ENCODE data around the gene CCDC92. TPM values are rescaled to one million over a fixed set of nuclear protein-coding genes. Genes with fewer than 3 reads are reported as not detected.

The CCDC92 gene
- polyA plus RNA-seq, 3 donors: 4.4 to 11.6 (median 5.5) TPM

GRCh38 chr12:123938679-123939480 is 33.8 kb downstream of the CCDC92 start:
- no peak for DNase-seq
- no peak overlapping the region for H3K4me3 ChIP-seq (replicated peaks in 1 of 3; ENCODE audit: low read depth in 2 of 3, low read length in 3 of 3)
- peaks cover 27 to 30% of the 10 kb centered on the region in 2 donors for H3K4me1 ChIP-seq (ENCODE audit: control insufficient read depth in 1 of 2, insufficient read depth in 2 of 2, low read length in 2 of 2)
- intact Hi-C loops (cut with micrococcal nuclease): no loop called here
- no peak overlapping the region for H3K27ac ChIP-seq (ENCODE audit: low read depth in 1 of 2, low read length in 2 of 2)
- whole genome bisulfite sequencing (ENCODE audit: insufficient coverage): 89% methylated on average over 15 of the region's 16 CpGs
- Mint-ChIP-seq H3K27me3 (ENCODE audit: low read depth in 3 of 3) (peaks cover 0 to 6% (median 1%) of the 10 kb centered on the region in 3 donors), H3K36me3 (peaks cover 20 to 24% of the 10 kb centered on the region in 2 donors), H3K4me1 (peaks cover 42% of the 10 kb centered on the region), H3K9me3 (peaks cover 10 to 28% (median 21%) of the 10 kb centered on the region in 7 donors), H3K4me3 (peak overlapping the region in 1 of 2 donors; percentile 88), H3K27ac (peak overlapping the region in 2 of 7 donors; percentile 2 to 73)
- H3K9ac ChIP-seq (ENCODE audit: insufficient read depth, low read length, poor library complexity, severe bottlenecking): peak overlapping the region; percentile 21
- no peaks in the 10 kb centered on the region for H3K27me3 ChIP-seq (ENCODE audit: control insufficient read depth in 2 of 2, insufficient read depth in 2 of 2, low read length in 2 of 2)
- H4K20me1 ChIP-seq (ENCODE audit: insufficient read depth, low read length): no peaks in the 10 kb centered on the region
- no peak overlapping the region for H3K4me2 ChIP-seq (replicated peaks; ENCODE audit: extremely low read depth, low read length, poor library complexity, severe bottlenecking)
- no peak for TF ChIP-seq CTCF (IDR thresholded peaks at IDR 0.05)
- peaks cover 20 to 29% of the 10 kb centered on the region in 2 donors for H3K9me3 ChIP-seq (replicated peaks in 1 of 2; ENCODE audit: control insufficient read depth in 1 of 2, insufficient read depth in 1 of 2, low read length in 2 of 2)
- peaks cover 0 to 11% of the 10 kb centered on the region in 2 donors for H3K36me3 ChIP-seq (replicated peaks in 1 of 2; ENCODE audit: control insufficient read depth in 1 of 2, insufficient read depth in 2 of 2, low read length in 2 of 2)
- H2AFZ ChIP-seq (ENCODE audit: insufficient read depth, low read depth, low read length, poor library complexity, severe bottlenecking): no peak overlapping the region
- no peaks in the 10 kb centered on the region for H3K79me2 ChIP-seq (ENCODE audit: insufficient read depth, low read length)

- 9% methylated on average over 9 of the region's 16 CpGs for WGBS (ENCODE audit: insufficient coverage)
- Histone ChIP-seq H3K27ac (ENCODE audit: low read depth in 1 of 2, low read length in 2 of 2) (no peak overlapping the region), H3K9me3 (replicated peaks in 1 of 2; ENCODE audit: control insufficient read depth in 1 of 2, insufficient read depth in 1 of 2, low read length in 2 of 2) (peaks cover 14 to 20% of the 10 kb centered on the region in 2 donors), H3K4me3 (replicated peaks in 1 of 3; ENCODE audit: low read depth in 2 of 3, low read length in 3 of 3) (peak overlapping the region in 1 of 3 experiments; percentile 49), H3K4me2 (replicated peaks; ENCODE audit: extremely low read depth, low read length, poor library complexity, severe bottlenecking) (peak overlapping the region; percentile 33), H4K20me1 (ENCODE audit: insufficient read depth, low read length) (no peaks in the 10 kb centered on the region), H3K27me3 (ENCODE audit: control insufficient read depth in 2 of 2, insufficient read depth in 2 of 2, low read length in 2 of 2) (no peaks in the 10 kb centered on the region), H3K79me2 (ENCODE audit: insufficient read depth, low read length) (no peaks in the 10 kb centered on the region), H3K4me1 (ENCODE audit: control insufficient read depth in 1 of 2, insufficient read depth in 2 of 2, low read length in 2 of 2) (peaks cover 27 to 30% of the 10 kb centered on the region in 2 donors), H3K9ac (ENCODE audit: insufficient read depth, low read length, poor library complexity, severe bottlenecking) (peak overlapping the region; percentile 21), H2AFZ (ENCODE audit: insufficient read depth, low read depth, low read length, poor library complexity, severe bottlenecking) (peak overlapping the region; percentile 67), H3K36me3 (replicated peaks in 1 of 2; ENCODE audit: control insufficient read depth in 1 of 2, insufficient read depth in 2 of 2, low read length in 2 of 2) (peaks cover 0 to 11% of the 10 kb centered on the region in 2 donors)
- Mint-ChIP-seq H3K4me1 (peaks cover 42% of the 10 kb centered on the region), H3K27me3 (ENCODE audit: low read depth in 3 of 3) (peaks cover 0 to 6% (median 2%) of the 10 kb centered on the region in 3 donors), H3K9me3 (peaks cover 10 to 24% (median 19%) of the 10 kb centered on the region in 7 donors), H3K27ac (peak overlapping the region in 4 of 7 donors; percentile 6 to 73 (median 24)), H3K36me3 (peaks cover 20 to 24% of the 10 kb centered on the region in 2 donors), H3K4me3 (peak overlapping the region; percentile 68 to 88)
- intact Hi-C loops (cut with micrococcal nuclease): no loop called here
- DNase-seq: no peak
- TF ChIP-seq CTCF (IDR thresholded peaks at IDR 0.05): no peak
These were observed 34.7 kb downstream of the CCDC92 start for GRCh38 chr12:123937707-123938591.

All from CD14-positive monocyte (primary cell).